HG02610 (cell line): ENCODE results near the gene FLRT2.

ENCODE experiments used
- ATAC-seq: cut with Tn5 transposase; IDR thresholded peaks from one replicate; pipeline ENCODE4 v1.9.1; 2021; ENCODE audit warnings: mild to moderate bottlenecking, moderate library complexity; ENCODE audit not compliant: unreplicated experiment

Gene FLRT2

GRCh38 chr14:85562630-85563029 is 32.7 kb downstream of the FLRT2 start:
- no peak for ATAC-seq

GRCh38 chr14:85564841-85565527 is 35.0 kb downstream of the FLRT2 start:
- ATAC-seq: no peak

- ATAC-seq: no peak
Measured at GRCh38 chr14:85565862-85566296, 35.9 kb downstream of the FLRT2 start.

GRCh38 chr14:85566603-85567002 is 36.7 kb downstream of the FLRT2 start:
- no peak for ATAC-seq

- no peak for ATAC-seq
Measured at GRCh38 chr14:85572011-85572410, 42.1 kb downstream of the FLRT2 start.

GRCh38 chr14:85572845-85573244 is 42.9 kb downstream of the FLRT2 start:
- ATAC-seq: no peak

GRCh38 chr14:85573406-85573805 is 43.5 kb downstream of the FLRT2 start:
- no peak for ATAC-seq

GRCh38 chr14:85574853-85575616 is 45.1 kb downstream of the FLRT2 start:
- no peak for ATAC-seq

GRCh38 chr14:85575617-85575898 is 45.6 kb downstream of the FLRT2 start:
- no peak for ATAC-seq

GRCh38 chr14:85576218-85576617 is 46.3 kb downstream of the FLRT2 start:
- ATAC-seq: no peak

GRCh38 chr14:85576848-85577542 is 47.1 kb downstream of the FLRT2 start:
- no peak for ATAC-seq

GRCh38 chr14:85577543-85578114 is 47.7 kb downstream of the FLRT2 start:
- no peak for ATAC-seq

- ATAC-seq: no peak
Measured at GRCh38 chr14:85578357-85578756, 48.4 kb downstream of the FLRT2 start.

- no peak for ATAC-seq
Measured at GRCh38 chr14:85578930-85579329, 49.0 kb downstream of the FLRT2 start.

- ATAC-seq: no peak
Measured at GRCh38 chr14:85579942-85580341, 50.0 kb downstream of the FLRT2 start.

- ATAC-seq: no peak
Measured at GRCh38 chr14:85580536-85581140, 50.7 kb downstream of the FLRT2 start.

GRCh38 chr14:85581691-85582090 is 51.7 kb downstream of the FLRT2 start:
- no peak for ATAC-seq

- no peak for ATAC-seq
Measured at GRCh38 chr14:85583380-85583779, 53.4 kb downstream of the FLRT2 start.

GRCh38 chr14:85584481-85584880 is 54.5 kb downstream of the FLRT2 start:
- no peak for ATAC-seq

GRCh38 chr14:85587151-85587711 is 57.3 kb downstream of the FLRT2 start:
- ATAC-seq: no peak

- ATAC-seq: no peak
Measured at GRCh38 chr14:85590784-85591183, 60.8 kb downstream of the FLRT2 start.
